ENCODE data around the gene SVOP.

GRCh38 chr12:108967869-108968540 lies 52.9 kb downstream of the SVOP start:
- peak in 10 of 12 donors; percentile 4 to 51 (median 28) for TF ChIP-seq CTCF (IDR thresholded peaks at IDR 0.05)
- TF ChIP-seq POLR2A (IDR thresholded peaks at IDR 0.05): no peak
